Esophagus squamous epithelium (tissue), 5 donors: Measurements from ENCODE around the gene RUNX1. TPM values are rescaled to one million over a fixed set of nuclear protein-coding genes. Genes with fewer than 3 reads are reported as not detected.

Experiments
- DNase-seq: peaks from one replicate; lab custom pipeline; 2025; lab: John Stamatoyannopoulos, UW
- H3K27ac ChIP-seq, 4 donors: fragments of 200-600 bp; sonication (generic); one replicate each; pipeline ENCODE4 v1.5.1; 2016 to 2019; ENCODE audit warnings: mild to moderate bottlenecking in 1 of 4
- H3K27me3 ChIP-seq, 4 donors: fragments of 200-600 bp; sonication (generic); 1 replicate in 3 of 4; 2 replicates in 1 of 4; pipeline versions ENCODE4 v1.5.1 to v1.6.0; 2017 to 2021; ENCODE audit warnings: antibody characterized with exemption in 1 of 4
- H3K36me3 ChIP-seq, 3 donors: fragments of 200-600 bp; sonication (generic); one replicate each; pipeline ENCODE4 v1.5.1; 2016 to 2019
- H3K4me1 ChIP-seq, 3 donors: fragments of 200-600 bp; sonication (generic); one replicate each; pipeline ENCODE4 v1.5.1; 2017 to 2019
- H3K4me3 ChIP-seq, 4 donors: fragments of 200-600 bp; sonication (generic); 1 replicate in 3 of 4; 2 replicates in 1 of 4; pipeline ENCODE4 v1.5.1; 2016 to 2019; ENCODE audit warnings: mild to moderate bottlenecking in 2 of 4, moderate library complexity in 1 of 4
- H3K9me3 ChIP-seq, 3 donors: fragments of 200-600 bp; sonication (generic); one replicate each; pipeline ENCODE4 v1.5.1; 2016 to 2019
- POLR2A ChIP-seq, 4 donors: fragments of 450-650 bp; IDR thresholded peaks; one replicate each; pipeline ENCODE4 v1.6.1; 2017; ENCODE audit warnings: antibody characterized with exemption in 4 of 4, mild to moderate bottlenecking in 4 of 4, moderate library complexity in 3 of 4
- WGBS, 2 donors: methylation state at CpG; one replicate each; pipeline ENCODE4 v1.1.5; 2018; 5-methylcytosine and 5-hydroxymethylcytosine counted together
- intact Hi-C: fragments of 100-400 bp; cut with DNase I; formaldehyde crosslinking; loops from one replicate; pipeline ENCODE4 v1.15.0; 2022
- total RNA-seq, 4 donors: library from RNA; depleted of rRNA; stranded (reverse); fragments of >200 nt; gene quantifications; one replicate each; pipeline ENCODE4 v1.1.0, GENCODE V29; 2016
- TF ChIP-seq, protein P1 (sequence below), 6 experiments: fragments of 450-650 bp in 4 of 6; fragments of 200-600 bp in 2 of 6; sonication (generic) in 2 of 6; IDR thresholded peaks; one replicate each; pipeline ENCODE4 v1.5.1; 2016 to 2019; ENCODE audit warnings: antibody characterized with exemption in 6 of 6, mild to moderate bottlenecking in 4 of 6, moderate library complexity in 4 of 6
- donor health status: DM: yes; HTN: yes; CAD: no.

The RUNX1 gene
- total RNA-seq, 4 donors from 2014 or later: 8.2 to 25.4 (median 18.3) TPM

DNA sequence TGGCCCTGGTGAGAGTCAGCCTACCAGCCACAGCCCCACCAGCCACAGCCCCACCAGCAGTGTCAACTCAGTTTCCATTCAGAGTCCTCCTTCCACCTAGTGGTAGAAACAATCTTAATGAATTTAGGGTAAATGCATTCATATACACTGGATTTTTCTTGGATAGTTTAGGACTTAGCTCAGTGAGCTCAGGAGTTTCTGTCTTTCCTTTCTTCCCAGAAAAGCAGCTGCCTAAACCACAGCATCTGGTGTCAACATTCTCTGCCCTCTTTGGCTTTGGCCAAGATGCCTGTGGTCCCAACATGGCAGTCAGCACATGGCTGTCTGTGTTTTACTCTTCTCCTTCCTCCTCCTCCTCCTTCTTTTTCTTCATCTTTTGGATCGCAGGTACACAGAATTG is 286.3 kb downstream of the RUNX1 start:
- TF ChIP-seq, protein P1, sequence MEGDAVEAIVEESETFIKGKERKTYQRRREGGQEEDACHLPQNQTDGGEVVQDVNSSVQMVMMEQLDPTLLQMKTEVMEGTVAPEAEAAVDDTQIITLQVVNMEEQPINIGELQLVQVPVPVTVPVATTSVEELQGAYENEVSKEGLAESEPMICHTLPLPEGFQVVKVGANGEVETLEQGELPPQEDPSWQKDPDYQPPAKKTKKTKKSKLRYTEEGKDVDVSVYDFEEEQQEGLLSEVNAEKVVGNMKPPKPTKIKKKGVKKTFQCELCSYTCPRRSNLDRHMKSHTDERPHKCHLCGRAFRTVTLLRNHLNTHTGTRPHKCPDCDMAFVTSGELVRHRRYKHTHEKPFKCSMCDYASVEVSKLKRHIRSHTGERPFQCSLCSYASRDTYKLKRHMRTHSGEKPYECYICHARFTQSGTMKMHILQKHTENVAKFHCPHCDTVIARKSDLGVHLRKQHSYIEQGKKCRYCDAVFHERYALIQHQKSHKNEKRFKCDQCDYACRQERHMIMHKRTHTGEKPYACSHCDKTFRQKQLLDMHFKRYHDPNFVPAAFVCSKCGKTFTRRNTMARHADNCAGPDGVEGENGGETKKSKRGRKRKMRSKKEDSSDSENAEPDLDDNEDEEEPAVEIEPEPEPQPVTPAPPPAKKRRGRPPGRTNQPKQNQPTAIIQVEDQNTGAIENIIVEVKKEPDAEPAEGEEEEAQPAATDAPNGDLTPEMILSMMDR (IDR thresholded peaks at IDR 0.05): no peak
- no peak for TF ChIP-seq POLR2A (IDR thresholded peaks at IDR 0.05)
- H3K27me3 ChIP-seq: no peaks in the 10 kb centered on the region
- intact Hi-C loops: no loop called here
- no peaks in the 10 kb centered on the region for H3K9me3 ChIP-seq
- H3K36me3 ChIP-seq: no peaks in the 10 kb centered on the region
- H3K27ac ChIP-seq: no peak overlapping the region
- WGBS, 2 donors: 100% methylated on average over 1 of the region's 1 CpG
- H3K4me1 ChIP-seq: peaks cover 0 to 3% (median 0%) of the 10 kb centered on the region in 3 donors
- DNase-seq: no peak
- no peak overlapping the region for H3K4me3 ChIP-seq

DNA sequence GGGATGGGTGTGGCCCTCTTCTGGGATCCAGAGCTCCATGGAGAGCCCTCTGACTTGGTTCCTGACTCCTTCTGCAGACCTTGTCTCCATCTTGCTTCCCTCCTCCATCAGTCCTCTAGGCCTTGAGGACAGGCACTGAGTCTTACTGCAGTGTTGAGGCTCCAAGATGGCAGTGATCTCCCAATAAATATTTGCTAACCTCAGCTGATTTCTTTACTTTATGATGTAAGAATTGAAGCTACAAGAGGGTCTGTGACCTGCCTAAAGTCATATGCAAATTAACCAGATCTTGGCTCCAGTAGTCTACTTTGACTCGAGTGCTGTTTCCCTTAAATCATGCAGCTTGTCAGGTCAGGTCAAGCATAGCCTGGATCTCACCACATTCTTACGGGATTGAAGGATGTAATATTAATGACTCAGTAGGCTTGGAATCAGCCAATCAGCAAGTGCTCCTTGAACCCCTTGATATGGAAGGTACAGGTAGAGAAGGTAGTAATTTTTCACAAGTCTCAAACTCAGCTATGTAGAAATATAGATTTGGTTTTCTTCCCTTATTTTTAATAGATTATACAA is 287.3 kb downstream of the RUNX1 start:
- WGBS, 2 donors: 28 to 52% methylated on average over 2 of the region's 2 CpGs
- Histone ChIP-seq H3K36me3 (no peaks in the 10 kb centered on the region), H3K4me3 (no peak overlapping the region), H3K4me1 (peaks cover 0 to 3% (median 0%) of the 10 kb centered on the region in 3 donors), H3K27ac (no peak overlapping the region), H3K27me3 (no peaks in the 10 kb centered on the region), H3K9me3 (no peaks in the 10 kb centered on the region)
- DNase-seq: no peak
- TF ChIP-seq, protein P1 (IDR thresholded peaks at IDR 0.05): no peak
- no peak for TF ChIP-seq POLR2A (IDR thresholded peaks at IDR 0.05)
- intact Hi-C loops: no loop called here

DNA sequence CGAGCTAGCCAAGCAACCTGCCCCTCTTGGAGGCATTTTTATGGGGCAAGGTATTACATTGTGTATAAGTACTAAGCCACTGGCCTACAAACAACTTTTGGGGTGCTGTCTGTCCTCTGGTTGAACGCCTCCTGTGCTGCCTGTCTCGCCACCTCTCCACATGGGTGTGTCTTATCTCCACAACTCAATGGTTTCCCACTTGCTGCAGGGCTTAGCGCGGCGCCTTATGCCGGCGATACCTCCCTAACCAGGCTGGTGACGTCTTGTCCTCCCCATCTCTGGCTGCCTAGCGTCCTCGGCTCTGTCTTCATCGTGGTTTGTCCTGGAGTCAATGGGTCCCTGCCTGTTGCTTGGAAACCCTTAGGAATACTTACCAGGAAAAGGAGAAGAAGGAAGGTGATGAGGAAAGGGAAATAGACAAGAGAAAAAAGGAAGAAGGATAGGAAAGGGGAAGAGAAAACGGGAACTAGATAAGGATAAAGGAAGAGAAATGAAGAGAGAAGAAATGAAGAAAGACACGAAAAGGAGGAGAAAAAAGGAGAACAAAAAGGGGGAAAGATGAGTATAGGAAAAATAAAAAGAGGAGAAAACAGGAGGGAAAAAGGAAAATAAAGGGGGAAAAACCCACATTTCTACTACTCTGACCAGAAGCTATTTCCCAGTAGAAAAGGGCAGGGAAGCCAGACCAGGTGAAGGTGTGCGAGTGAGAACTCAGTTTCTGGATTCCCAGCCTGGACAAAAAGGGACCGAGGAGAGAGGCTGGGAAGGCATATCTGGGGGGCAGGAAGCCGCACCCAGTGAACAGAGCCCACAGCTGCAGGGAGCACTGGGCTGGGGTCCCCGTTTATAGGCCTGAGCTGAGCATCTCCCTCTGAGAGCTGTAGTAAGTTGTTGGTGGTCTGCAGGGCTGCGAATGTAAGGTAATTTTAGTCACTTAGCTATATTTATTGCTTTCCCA is 294.1 kb downstream of the RUNX1 start:
- H3K36me3 ChIP-seq: no peaks in the 10 kb centered on the region
- DNase-seq: no peak
- H3K9me3 ChIP-seq: no peaks in the 10 kb centered on the region
- H3K4me1 ChIP-seq: peaks cover 0 to under 1% (median 0%) of the 10 kb centered on the region in 3 donors
- TF ChIP-seq, protein P1 (IDR thresholded peaks at IDR 0.05): no peak
- TF ChIP-seq POLR2A (IDR thresholded peaks at IDR 0.05): no peak
- WGBS, 2 donors: 70 to 78% methylated on average over 10 to 16 of the region's 19 CpGs
- H3K27me3 ChIP-seq: peaks cover 0 to 26% (median 0%) of the 10 kb centered on the region in 4 donors
- H3K27ac ChIP-seq: no peak overlapping the region
- intact Hi-C loops: no loop called here
- H3K4me3 ChIP-seq: no peak overlapping the region

DNA sequence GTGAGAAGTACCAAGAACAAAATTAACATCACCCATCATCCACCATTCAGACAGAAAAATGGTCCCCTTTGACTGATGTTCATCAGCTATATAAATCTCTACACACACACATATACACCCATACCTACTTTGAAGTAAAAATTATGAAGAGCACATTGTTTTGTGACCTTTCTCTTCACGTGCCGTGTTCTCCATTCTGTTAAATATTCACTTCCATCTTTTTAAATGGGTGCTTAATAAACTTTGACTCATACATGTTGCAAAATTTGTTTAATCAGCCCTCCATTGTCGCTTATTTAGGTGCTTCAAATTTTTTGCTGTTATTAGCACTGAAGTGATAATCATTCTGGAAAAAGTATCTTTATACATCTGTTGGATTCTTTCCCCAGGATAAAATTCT is 300.2 kb downstream of the RUNX1 start:
- TF ChIP-seq, protein P1 (IDR thresholded peaks at IDR 0.05): no peak
- TF ChIP-seq POLR2A (IDR thresholded peaks at IDR 0.05): no peak
- 47 to 49% methylated on average over 3 of the region's 3 CpGs for WGBS, 2 donors
- H3K36me3 ChIP-seq: no peaks in the 10 kb centered on the region

More for the DNA sequence above, 300.2 kb downstream of the RUNX1 start:
- H3K4me3 ChIP-seq: no peak overlapping the region
- peaks cover 0 to 8% (median 0%) of the 10 kb centered on the region in 4 donors for H3K27me3 ChIP-seq
- DNase-seq: no peak
- no peak overlapping the region for H3K27ac ChIP-seq
- H3K9me3 ChIP-seq: no peaks in the 10 kb centered on the region
- peaks cover 3 to 23% (median 15%) of the 10 kb centered on the region in 3 donors for H3K4me1 ChIP-seq
- intact Hi-C loops: loop anchor here (10.0 kb wide), 1 partner anchor 656 kb away; no protein-coding TSS in a partner anchor
